TTC549 (cell line): ENCODE data around the gene ZW10.
"Not testable (repeated sequence)": the region's sequence is repeated elsewhere in the genome, so short reads cannot be mapped to it uniquely, and the experiment has no call there.

Experiments
- FAIRE-seq: peaks from 2 replicates; lab custom pipeline; 2012; peaks lifted over from hg19 to GRCh38; lab: Jason Lieb, UNC

The ZW10 gene

DNA sequence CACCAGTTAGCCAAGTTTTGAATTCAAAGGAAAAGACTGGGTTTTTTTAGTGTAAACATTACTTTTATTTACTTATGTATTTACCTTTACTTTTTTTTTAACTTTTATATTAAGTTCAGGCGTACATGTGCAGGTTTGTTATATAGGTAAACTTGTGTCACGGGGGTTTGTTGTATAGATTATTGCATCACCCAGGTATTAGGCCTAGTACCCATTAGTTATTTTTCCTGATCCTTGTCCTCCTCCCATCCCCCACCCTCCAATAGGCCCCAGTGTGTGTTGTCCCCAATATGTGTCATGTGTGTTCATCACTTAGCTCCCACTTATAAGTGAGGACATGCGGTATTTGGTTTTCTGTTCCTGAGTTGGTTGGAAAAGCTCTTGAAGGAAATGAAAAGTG, 20.6 kb downstream of the ZW10 start:
- no peak for FAIRE-seq

DNA sequence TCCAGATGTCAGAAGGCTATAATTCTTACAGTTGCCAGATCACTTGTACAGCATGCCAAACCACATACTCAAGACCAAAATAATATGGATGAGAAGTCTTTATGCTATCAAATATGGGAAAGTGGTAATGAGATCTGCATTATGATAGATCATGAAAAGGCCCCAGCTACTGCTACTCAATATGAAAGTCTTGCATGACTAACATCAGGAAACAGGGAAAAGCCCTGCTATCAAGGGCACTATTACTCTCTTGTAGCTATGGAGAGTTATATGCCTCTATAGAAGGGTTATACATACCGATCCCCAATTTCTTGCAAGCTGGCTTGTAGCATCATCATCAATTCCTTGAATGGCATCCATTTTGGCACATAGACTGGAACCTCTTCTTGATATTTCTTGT, 37.2 kb downstream of the ZW10 start:
- no peak for FAIRE-seq

DNA sequence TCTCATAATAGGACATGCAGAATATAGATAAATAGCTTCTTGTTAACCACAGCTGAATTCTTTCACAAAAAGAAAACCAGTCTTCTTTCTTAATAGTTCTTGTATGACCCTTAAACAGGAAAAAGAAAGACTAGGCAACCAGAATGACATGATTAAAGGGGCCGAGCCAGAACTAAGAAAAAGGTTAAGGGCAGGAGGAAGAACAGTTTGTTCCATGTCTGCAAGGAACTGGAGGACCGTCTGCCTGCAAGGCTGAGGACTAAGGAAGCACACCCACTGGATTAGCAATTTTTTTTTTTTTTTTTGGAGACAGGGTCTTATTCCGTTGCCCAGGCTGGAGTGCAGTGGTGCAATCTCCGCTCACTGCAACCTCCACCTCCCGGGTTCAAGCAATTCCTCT, 41.4 kb downstream of the ZW10 start:
- FAIRE-seq = no peak

DNA sequence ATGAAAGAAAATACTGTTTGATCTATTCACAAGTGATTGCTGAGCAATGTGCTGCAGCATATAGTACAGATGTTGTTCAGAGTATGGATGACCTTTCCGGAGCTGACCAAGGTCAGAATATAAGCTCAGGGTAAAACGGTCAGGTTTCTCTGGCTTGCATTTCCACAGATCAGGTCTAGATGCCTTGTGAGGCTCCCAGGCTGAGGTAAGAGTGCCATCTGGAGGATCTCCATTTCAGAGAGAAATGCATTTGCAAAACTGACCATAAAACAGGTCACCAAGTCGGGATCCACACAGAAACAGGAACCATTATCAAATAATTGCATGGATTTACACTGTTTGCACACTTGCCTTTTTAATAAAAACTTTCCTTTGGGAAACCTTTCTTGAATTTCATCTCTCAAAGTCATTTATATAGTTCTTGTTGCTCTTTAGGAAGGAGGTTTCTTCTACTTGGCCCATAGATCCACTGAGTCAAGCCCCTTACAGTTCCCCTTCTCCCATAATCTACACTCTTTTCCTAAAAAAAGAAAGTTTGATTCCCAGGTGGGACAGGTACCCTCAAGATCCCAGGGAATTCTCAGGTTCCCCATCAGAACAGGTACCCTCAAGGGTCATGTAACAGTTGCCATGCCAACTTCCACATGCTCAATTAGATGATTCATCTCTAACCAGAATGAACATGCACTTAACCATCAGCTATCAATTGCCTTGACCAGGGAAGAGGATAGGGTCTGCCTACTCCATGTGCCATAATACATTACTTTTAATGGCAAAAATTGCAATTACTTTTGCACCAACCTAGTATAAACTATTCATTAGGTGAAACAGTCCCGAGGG, 42.4 kb downstream of the ZW10 start:
- FAIRE-seq = no peak

DNA sequence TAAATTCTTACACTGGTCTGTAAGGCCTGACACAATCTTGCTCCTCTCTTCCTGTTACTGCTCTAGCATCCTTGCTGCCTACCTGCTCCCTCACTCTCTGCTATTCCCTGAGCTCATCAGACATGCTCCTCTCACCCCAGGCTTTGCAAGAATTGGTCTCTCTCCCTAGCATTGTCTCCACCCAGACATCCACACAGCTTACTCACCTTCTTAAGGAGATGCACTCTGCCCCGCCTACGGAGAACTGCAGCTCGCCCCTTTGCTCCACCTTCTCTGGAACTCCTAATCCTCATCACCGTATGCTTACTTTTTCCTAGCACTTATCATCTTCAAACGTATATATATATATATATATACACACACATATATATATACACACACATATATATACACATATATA, 44.0 kb downstream of the ZW10 start:
- no peak for FAIRE-seq

DNA sequence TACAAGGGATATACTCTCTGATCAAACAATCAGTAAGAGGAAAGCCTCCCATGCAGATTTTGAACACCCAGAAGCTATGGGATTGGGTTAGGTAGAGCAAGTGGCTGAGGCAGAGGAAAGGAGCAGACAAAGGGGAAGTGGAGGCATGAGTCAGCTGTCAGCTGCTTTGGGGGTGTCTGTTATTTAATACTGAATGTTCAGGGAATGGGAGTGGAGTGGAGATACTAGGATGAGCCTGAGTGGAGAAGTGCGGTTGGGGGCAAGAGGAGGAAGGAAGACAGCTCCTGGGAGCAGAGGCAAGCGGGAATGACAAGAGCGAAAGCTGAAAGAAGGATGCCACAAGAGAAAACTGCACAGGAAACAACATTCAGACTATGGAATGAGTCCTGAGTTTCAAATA, 44.7 kb downstream of the ZW10 start:
- FAIRE-seq = no peak

DNA sequence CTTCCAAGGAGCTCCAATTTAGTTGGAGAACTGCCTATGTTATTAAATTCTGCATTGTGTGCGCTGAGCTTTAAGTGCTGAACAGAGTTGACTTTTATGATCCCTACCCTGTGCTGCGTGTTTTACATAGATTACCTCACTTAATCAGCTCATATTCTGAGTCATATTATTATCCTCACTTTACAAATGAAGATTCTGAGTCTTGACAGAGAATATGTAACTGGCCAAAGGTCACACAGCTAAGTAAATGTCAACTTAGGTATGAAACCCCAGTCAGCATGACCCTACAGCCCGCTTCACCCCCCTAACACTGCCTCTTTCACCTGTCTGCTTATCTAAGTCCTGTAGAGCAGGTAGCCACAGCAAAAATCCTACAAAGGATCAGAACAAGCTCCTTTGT, 47.6 kb downstream of the ZW10 start:
- FAIRE-seq = no peak

DNA sequence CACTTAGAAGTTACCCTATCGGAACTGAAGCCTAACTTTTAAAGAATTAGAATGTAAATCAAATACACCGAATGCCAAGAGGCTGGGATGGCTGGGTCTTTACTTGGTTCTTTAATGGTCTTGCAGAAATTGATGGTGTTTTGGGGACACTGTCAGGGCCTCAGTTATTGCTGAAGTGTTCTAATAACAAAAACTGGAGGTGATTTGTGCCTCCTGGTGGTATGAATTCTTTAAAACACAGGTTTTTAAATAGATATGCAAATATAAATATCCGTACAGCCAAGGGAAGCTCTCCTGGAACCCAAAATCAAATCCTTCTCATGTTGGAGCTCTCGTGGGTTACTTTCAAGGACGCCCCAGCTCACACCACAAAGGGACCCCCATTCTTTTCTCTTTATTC, 48.1 kb downstream of the ZW10 start:
- FAIRE-seq = no peak

DNA sequence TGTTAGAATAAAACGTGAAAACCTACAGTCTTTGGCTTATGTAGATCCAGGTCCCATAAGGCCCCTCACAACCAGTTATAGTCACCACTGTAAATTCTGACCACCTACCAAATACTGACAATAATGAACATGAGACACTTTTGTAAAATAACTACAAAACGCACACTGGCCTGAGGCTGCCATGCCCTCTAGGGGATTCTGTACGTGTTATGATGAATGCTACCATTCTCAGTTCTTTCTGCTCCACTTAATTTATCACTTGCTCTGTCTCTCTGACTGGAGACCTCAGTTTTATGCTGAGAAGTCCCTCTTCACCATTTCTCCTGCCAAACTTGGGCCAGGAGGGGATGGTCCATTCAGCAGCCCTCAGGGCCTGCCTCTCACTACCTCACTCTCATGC, 48.7 kb downstream of the ZW10 start:
- no peak for FAIRE-seq

DNA sequence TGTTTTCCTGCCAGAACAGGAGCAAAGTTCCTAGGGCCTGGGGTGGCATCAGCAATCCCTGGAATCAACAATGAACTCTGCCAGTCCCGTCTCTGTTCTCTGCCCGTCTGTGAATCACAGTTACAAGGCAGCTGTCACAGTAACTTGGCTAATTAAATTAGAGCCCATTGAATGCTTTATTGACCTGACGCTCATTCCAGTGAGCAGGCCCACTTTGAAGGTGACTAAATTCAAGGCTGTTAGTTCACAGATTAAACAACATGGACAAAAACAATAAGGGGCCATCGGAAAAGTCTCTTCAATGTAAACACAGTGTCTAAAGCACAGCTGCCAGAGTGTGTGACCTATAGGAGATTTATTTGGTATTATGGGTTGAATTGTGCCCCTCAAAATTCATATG, 49.7 kb downstream of the ZW10 start:
- FAIRE-seq = no peak

DNA sequence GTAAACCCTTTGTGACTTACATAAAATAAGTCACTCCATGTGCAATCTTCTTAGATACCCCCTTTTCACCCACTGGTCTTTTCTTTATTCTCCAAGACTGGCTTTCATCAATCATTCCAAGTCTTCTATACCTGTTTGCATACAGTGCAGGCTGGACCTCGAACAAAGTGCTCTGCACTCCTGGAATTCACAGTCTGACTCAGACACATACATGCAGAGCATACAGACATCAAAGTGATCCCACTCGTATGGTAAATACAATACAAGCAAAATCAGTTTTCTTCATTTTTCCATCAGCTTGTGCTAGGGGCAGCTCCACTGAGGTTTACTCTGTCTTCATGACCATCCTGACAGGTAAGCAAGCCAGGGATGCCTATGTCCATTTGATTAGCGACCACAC, 50.6 kb downstream of the ZW10 start:
- no peak for FAIRE-seq

DNA sequence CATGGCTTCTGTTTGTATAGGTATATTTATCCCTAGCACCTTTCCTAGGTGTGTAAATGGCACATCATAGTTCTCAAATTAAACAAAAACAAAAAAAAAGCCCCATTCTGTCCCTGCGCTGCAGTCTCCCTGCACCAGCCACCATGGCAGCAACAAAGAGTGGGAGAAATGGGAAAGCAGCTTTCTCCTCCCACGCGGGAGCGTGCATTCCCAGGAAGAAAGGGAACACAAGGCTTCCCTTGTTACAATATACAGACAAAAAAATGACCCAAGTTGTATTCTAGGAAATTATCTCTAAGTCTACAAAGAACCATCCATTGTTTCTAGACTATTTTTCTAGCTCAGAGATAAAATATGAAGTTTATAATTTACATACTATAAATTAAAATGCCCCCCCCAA, 51.3 kb downstream of the ZW10 start:
- no peak for FAIRE-seq

DNA sequence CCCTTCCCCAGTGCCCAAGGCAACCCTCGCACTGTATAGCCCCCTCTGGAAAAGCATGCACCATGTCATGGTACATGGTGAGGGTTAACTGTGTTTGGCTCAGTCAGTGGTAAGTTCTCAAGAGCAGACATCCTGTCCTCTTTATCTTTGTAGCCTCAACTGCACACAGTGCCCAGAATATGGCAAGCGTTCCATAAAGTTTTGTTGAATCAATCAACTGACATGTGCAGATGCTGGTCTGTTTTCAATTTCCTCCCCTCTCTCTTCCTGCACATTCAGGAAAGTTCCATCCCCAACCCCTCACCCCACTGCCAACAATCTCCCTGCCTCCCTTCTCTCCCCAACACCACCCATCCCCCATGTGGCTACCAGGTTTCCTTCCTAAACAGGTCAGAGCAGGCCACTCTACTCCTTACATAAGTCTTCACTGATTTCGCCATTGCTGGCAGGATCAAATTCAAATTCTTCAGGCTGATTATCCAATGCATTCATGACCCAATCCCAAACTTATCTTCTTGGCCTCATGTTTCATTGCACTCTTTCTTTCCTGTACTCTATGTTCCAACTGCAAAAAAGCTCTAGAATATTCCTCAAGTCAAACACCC, 51.9 kb downstream of the ZW10 start:
- FAIRE-seq = no peak

DNA sequence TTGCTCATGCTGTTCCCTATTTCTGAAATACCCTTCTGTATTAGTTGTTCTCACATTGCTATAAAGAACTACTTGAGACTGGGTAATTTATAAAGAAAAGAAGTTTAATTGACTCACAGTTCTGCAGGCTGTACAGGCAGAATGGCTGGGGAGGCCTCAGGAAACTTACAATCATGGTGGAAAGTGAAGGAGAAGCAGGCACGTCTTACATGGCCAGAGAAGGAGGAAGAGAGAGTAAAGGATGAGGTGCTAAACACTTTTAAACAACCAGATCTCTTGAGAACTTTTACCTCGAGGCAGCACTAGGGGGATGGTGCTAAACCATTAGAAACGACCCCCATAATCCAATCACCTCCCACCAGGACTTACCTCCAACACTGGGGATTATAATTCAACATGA, 53.0 kb downstream of the ZW10 start:
- not testable (repeated sequence) for FAIRE-seq

DNA sequence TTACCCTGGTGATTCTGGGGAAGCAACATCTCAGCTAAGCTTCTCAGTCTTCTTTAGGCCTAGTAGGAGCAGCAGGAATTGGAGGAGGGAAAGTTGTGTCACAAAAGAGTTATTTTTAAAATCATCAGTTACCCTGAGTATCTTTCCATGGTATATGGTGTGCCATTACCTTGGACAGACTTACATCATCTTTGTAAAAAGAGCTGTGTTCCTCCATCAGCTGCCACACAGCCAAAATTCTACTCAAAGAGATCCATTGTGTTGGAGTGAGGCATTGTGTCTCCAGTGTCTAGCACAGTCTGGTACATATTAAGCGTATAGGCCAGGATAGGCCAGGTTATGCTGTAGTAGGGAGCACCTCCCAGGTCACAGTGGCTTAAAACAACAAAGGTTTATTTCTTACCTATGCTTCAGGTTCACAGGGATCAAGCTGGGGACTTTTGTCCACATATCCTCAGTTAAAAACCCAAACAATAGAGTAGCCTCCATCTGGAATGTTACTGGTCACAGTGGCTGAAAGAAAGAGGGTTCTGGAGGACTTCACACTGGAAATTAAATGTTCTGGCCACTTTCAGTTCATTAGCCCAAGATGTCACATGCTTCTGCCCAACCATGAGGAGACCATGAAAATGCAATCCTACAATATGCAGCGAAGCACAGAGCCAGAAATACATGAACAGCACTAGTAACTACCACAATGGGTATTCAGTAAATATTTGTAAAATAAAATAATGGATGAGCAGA, 57.4 kb downstream of the ZW10 start:
- FAIRE-seq = no peak

DNA sequence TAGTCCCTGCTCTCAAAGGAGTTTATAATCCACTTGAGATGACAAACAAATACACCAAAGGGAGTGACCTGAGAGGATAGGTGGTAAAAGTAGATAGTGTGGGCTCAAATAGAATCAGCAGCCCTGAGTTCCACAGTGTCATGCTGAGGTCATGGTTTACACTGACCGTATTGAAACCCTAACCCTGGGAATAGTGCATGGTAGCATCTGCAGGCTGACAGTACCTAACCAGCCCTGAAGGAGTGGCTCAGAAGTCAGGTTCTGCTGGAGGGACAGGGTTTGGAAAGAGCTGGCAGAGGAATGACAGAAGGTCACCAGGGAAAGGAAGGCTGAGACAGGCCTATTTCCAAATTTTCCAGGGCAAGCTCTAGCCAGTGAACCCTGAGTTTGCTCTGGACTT, 58.2 kb downstream of the ZW10 start:
- FAIRE-seq = no peak

DNA sequence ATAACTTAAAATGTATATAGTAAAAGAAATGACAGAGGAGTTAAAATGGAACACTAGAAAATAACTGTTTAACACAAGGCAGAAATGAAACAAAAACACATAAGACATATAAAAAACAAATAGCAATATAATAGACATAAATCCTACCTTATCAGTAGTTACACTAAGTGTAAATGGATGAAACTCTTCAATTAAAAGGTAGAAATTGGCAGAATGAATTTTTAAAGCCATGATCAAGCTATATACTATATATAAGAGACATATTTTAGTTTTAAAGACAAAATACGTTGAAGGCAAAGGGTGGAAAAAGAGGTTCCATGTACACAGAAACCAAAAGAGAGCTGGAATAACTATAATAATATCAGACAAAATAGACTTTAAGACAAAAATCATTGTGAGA, 62.5 kb downstream of the ZW10 start:
- no peak for FAIRE-seq

DNA sequence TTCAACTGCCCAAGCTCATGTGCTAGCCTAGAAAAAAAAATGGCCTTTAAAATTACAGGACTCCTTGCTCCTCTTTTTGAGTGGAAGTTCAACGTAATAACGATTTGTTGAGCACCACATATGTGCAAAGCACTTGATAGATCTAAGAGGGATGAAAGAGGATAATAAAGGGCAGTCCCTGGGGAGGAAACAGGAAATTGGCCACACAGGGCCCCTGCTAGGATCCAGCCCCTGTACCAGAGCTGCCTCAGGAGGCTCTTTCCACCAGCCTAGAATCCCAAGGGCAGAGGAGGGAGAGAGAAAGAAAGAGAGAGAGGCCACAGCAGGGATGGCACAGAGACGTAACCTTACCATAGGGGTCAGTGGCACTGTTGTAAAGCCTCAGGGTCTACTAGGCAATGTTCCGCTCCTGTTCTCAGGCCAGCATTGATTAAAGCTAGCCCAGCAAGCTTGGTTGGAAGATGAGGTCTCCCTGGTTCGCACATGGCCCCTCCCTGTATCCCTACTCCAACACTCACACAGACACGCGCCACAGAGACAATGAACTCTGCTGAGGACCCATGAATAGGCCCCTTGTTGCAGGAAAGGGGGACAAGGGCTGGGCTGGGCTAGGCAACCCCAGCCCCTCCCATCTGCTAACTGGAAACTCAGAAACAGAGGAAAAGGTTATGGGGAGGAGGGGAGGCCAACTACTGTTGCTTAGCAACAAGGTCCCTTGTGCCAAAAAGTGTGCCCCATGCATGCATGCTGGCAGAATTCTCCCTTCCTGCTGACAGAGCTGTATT, 67.4 kb downstream of the ZW10 start, which contains the start of gene TMPRSS5:
TMPRSS5 (minus strand) TSS at position 438 of the 785 bp plus-strand sequence; CDS start at position 354, 84 bp downstream.
- no peak for FAIRE-seq

DNA sequence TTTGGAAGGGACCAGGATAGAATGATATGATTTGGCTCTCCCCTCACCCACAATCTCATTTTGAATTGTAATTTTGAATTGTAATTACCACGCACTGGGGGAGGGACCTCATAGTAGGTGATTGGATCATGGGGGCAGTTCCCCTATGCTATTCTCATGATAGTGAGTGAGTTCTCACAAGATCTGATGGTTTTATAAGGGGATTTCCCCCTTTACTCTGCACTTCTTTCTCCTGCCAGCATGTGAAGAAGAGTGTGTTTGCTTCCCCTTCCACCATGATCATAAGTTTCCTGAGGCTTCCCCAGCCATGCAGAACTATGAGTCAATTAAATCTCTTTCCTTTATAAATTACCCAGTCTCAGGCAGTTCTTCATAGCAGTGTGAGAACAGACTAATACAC, 69.9 kb downstream of the ZW10 start:
- not testable (repeated sequence) for FAIRE-seq

DNA sequence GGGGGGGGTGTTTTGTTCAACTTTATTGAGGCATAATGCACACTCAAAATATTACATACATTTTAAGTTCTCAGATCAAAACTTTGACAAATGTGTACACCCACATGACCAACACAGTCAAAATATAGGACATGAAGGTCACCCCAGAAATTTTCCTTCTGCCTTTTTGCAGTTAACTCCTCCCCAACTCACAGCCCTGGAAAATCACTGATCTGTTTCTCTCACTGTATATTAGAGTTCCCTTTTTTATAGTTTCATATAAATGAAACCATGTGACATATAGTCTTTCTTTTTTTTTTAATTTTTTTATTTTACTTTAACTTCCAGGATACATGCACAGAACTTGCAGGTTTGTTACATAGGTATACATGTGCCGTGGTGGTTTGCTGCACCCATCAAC, 72.0 kb downstream of the ZW10 start:
- no peak for FAIRE-seq

DNA sequence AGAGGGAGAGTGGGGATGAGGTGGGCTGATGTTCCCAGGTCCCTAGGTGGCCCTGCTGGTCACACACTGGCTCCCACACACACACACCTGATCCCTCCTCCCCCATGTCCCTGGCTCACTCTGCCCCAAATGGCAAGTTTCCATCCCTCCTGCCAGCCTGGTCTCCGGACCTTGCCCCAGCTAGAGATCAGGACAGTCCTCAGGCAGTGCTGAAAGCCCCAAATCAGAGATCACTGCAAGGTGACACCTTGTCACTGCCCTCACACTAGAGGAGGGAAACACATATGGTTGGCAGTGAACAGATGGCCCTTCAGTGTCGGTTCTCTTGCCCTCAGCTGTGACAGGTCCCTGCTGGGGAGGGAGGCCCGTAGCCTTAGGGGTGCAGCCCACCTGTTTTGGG, 75.0 kb downstream of the ZW10 start:
- no peak for FAIRE-seq

DNA sequence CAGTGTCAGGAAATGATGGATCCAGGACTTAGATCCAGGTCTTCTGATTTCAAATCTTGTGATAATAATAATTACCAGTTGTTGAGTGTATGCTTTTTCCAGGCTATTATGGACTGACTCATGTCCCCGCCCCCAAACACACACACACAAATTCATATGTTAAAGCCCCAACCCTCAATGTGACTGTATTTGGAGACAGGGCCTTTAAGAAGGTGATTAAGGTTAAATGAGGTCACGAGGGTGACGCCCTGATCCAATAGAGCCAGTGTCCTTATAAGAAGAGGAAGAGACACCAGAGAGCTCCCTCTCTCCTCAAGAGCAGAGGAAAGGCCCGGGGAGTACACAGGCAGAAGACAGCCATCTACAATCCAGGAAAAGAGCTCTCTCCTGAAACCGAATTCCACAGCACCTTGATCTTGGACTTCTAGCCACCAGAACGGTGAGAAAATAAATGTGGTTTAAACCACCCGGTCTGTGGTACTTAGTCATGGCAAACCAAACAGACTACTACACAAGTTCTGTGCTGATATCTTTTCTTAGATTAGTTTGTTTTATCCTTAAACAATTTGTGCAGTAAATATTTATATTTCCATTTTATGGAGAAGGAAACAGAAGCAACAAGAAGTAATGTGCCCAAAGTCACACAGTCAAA, 75.6 kb downstream of the ZW10 start:
- FAIRE-seq = no peak
